ENCODE measurements around the gene ICAM5.

Gene ICAM5

DNA sequence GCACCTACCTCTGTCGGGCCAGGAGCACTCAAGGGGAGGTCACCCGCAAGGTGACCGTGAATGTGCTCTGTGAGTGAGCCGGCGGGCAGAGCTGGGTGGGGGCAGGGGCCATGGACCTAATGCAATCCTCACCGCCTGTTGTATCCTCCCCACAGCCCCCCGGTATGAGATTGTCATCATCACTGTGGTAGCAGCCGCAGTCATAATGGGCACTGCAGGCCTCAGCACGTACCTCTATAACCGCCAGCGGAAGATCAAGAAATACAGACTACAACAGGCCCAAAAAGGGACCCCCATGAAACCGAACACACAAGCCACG is 4.8 kb upstream of the ICAM5 start:
- TF ChIP-seq, protein P1, sequence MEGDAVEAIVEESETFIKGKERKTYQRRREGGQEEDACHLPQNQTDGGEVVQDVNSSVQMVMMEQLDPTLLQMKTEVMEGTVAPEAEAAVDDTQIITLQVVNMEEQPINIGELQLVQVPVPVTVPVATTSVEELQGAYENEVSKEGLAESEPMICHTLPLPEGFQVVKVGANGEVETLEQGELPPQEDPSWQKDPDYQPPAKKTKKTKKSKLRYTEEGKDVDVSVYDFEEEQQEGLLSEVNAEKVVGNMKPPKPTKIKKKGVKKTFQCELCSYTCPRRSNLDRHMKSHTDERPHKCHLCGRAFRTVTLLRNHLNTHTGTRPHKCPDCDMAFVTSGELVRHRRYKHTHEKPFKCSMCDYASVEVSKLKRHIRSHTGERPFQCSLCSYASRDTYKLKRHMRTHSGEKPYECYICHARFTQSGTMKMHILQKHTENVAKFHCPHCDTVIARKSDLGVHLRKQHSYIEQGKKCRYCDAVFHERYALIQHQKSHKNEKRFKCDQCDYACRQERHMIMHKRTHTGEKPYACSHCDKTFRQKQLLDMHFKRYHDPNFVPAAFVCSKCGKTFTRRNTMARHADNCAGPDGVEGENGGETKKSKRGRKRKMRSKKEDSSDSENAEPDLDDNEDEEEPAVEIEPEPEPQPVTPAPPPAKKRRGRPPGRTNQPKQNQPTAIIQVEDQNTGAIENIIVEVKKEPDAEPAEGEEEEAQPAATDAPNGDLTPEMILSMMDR (conservative IDR thresholded peaks at IDR 0.05): no peak
- H3K27ac ChIP-seq: no peak overlapping the region

DNA sequence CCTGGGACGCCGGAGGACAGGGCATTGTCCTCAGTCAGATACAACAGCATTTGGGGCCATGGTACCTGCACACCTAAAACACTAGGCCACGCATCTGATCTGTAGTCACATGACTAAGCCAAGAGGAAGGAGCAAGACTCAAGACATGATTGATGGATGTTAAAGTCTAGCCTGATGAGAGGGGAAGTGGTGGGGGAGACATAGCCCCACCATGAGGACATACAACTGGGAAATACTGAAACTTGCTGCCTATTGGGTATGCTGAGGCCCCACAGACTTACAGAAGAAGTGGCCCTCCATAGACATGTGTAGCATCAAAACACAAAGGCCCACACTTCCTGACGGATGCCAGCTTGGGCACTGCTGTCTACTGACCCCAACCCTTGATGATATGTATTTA is 4.4 kb upstream of the ICAM5 start:
- no peak overlapping the region for H3K27ac ChIP-seq
- TF ChIP-seq, protein P1 (conservative IDR thresholded peaks at IDR 0.05): no peak

DNA sequence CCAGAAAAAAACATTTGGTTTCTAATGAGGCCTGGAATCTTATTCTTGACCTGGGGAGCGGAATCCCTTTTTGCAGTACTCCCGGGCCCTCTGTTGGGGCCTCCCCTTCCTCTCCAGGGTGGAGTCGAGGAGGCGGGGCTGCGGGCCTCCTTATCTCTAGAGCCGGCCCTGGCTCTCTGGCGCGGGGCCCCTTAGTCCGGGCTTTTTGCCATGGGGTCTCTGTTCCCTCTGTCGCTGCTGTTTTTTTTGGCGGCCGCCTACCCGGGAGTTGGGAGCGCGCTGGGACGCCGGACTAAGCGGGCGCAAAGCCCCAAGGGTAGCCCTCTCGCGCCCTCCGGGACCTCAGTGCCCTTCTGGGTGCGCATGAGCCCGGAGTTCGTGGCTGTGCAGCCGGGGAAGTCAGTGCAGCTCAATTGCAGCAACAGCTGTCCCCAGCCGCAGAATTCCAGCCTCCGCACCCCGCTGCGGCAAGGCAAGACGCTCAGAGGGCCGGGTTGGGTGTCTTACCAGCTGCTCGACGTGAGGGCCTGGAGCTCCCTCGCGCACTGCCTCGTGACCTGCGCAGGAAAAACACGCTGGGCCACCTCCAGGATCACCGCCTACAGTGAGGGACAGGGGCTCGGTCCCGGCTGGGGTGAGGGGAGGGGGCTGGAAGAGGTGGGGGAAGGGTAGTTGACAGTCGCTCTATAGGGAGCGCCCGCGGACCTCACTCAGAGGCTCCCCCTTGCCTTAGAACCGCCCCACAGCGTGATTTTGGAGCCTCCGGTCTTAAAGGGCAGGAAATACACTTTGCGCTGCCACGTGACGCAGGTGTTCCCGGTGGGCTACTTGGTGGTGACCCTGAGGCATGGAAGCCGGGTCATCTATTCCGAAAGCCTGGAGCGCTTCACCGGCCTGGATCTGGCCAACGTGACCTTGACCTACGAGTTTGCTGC is 2.7 kb upstream of the ICAM5 start, which contains the start of gene ICAM4:
TSS of gene ICAM4 (plus strand) at position 153 of the 935 bp plus-strand sequence. CDS start at position 211, 58 bp downstream.
- TF ChIP-seq, protein P1 (conservative IDR thresholded peaks at IDR 0.05): no peak
- no peak within 1 kb of the TSS for H3K27ac ChIP-seq

DNA sequence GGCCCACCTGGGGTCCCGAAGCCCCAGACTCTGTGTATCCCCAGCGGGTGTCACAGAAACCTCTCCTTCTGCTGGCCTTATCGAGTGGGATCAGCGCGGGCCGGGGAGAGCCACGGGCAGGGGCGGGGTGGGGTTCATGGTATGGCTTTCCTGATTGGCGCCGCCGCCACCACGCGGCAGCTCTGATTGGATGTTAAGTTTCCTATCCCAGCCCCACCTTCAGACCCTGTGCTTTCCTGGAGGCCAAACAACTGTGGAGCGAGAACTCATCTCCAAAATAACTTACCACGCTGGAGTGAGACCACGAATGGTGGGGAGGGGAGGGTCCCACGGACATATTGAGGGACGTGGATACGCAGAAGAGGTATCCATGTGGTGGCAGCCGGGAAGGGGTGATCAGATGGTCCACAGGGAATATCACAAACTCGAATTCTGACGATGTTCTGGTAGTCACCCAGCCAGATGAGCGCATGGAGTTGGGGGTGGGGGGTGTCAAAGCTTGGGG is 1.0 kb upstream of the ICAM5 start:
- TF ChIP-seq, protein P1 (conservative IDR thresholded peaks at IDR 0.05): no peak
- H3K27ac ChIP-seq: no peak overlapping the region; the same call in 1 of the 2 replicates

DNA sequence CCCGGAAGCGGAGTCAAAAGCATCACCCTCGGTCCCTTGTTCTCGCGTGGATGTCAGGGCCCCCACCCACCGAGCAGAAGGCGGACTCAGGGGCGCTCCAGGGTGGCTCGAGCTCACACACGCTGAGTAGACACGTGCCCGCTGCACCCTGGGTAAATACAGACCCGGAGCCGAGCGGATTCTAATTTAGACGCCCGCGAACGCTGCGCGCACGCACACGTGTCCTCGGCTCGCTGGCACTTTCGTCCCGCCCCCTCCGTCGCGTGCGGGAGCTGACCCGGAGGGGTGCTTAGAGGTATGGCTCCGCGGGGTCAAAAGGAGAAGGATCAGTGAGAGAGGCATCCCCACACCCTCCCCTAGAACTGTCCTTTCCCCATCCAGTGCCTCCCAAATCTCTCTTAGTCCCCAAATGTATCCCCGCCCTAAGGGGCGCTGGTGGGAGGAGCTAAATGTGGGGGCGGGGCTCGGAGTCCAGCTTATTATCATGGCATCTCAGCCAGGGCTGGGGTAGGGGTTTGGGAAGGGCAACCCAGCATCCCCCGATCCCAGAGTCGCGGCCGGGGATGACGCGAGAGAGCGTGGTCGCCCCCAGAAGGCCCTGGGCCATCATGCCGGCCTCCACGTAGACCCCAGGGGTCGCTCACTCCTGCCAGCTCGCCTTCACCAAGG is 451 bp upstream of the ICAM5 start:
- no peak overlapping the region; the same call in 1 of the 2 replicates for H3K27ac ChIP-seq
- TF ChIP-seq, protein P1 (conservative IDR thresholded peaks at IDR 0.05): no peak

DNA sequence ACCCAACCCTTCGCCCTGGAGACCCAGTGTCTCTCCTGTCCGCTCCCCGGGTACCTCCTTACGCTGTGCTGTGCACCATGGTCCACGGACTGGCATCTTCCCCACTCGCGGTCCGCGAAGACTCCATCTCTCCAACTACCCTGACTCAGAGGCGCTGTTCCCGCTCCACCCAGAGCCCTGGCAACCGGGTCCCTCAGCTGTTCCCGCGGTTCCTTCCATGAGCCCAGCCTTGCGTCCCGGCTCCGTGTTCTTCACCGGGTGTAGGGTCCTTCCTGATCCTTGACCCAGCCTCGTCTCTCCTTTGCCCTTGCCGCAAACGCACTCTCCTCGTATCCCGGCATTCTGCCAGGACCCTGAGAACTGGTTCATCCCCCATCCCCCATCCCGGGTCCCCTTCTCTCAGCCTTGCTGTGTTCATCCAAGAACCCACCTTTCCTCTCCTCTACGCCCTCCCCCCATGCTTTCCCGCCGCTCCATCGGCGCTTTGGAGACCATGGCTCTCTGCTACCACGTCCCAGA is 664 bp downstream of the ICAM5 start:
- TF ChIP-seq, protein P1 (conservative IDR thresholded peaks at IDR 0.05): no peak
- no peak overlapping the region for H3K27ac ChIP-seq

All from VCaP (cell line).